GM12892 (cell line): ENCODE measurements around the gene DAO.

ENCODE experiments used
- POLR2A ChIP-seq: IDR thresholded peaks from 2 replicates; pipeline ENCODE4 v1.6.1; 2011; ENCODE audit warnings: low read depth, low read length, control low read depth
- POLR2AphosphoS5 ChIP-seq: IDR thresholded peaks from 2 replicates; pipeline ENCODE4 v1.6.1; 2011; ENCODE audit warnings: low read depth, low read length, control low read depth

DNA sequence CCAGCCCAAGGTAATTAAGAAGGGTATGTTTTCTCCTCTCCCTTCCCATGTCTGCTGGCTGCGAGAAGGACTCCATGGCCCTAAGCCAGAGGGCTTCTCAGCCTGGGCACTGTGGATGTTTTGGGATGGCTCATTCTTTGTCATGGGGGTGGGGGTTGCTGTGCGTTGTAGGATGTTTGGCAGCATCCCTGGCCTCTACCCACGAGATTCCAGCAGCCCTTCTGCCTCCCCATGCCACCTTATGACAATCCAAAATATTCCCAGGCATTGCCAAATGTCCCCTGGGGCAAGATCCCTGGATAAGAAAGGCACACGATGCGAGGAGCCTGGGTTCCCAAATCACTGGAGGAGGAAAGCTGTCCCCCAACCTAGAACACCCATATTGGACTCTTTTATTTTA is 36.4 kb downstream of the DAO start:
- TF ChIP-seq POLR2AphosphoS5, result no peak
- TF ChIP-seq POLR2A, result no peak
